Osteoblast (primary cell): Measurements from ENCODE around the gene ATP6V1C2. TPM values are rescaled to one million over a fixed set of nuclear protein-coding genes. Genes with fewer than 3 reads are reported as not detected.

Experiments
- DNase-seq: peaks from one replicate; pipeline ENCODE4 v3.0.0; 2011; ENCODE audit warnings: low spot score, mixed read lengths; ENCODE audit not compliant: insufficient read length; ENCODE audit errors: missing footprints
- H2AFZ ChIP-seq: 2 replicates; pipeline ENCODE4 v1.6.0; 2011; ENCODE audit warnings: mild to moderate bottlenecking, low read length
- H3K27ac ChIP-seq: 2 replicates; pipeline ENCODE4 v1.5.1; 2011; ENCODE audit warnings: mild to moderate bottlenecking, low read depth, low read length, moderate library complexity
- H3K27me3 ChIP-seq: 2 replicates; pipeline ENCODE4 v1.6.0; 2012; ENCODE audit warnings: mild to moderate bottlenecking, control low read depth, inconsistent platforms, low read length, moderate library complexity; ENCODE audit not compliant: insufficient read depth
- H3K36me3 ChIP-seq: 2 replicates; pipeline ENCODE4 v1.5.1; 2011; ENCODE audit warnings: mild to moderate bottlenecking, low read length, control low read depth, moderate library complexity; ENCODE audit not compliant: insufficient read depth
- H3K4me1 ChIP-seq: 2 replicates; pipeline ENCODE4 v1.5.1; 2011; ENCODE audit warnings: mild to moderate bottlenecking, low read length, control low read depth, moderate library complexity; ENCODE audit not compliant: insufficient read depth
- H3K4me2 ChIP-seq: 2 replicates; pipeline ENCODE4 v1.6.0; 2011; ENCODE audit warnings: mild to moderate bottlenecking, low read length; ENCODE audit not compliant: insufficient read depth
- H3K4me3 ChIP-seq: fragments of 200-600 bp; sonication (generic); 3 replicates; pipeline ENCODE4 v1.5.1; 2012; ENCODE audit warnings: mild to moderate bottlenecking, low read length, inconsistent platforms; ENCODE audit not compliant: insufficient read depth
- H3K79me2 ChIP-seq: 2 replicates; pipeline ENCODE4 v1.6.0; 2012; ENCODE audit warnings: mild to moderate bottlenecking, low read length, control low read depth, inconsistent platforms; ENCODE audit not compliant: insufficient read depth
- H3K9me3 ChIP-seq: 2 replicates; pipeline ENCODE4 v1.5.1; 2011; ENCODE audit warnings: low read depth, low read length, control low read depth
- H4K20me1 ChIP-seq: 2 replicates; pipeline ENCODE4 v1.6.0; 2012; ENCODE audit warnings: mild to moderate bottlenecking, low read length, control low read depth; ENCODE audit not compliant: insufficient read depth
- total RNA-seq: library from RNA; depleted of rRNA; stranded (reverse); fragments of >200 nt; gene quantifications from 2 replicates; pipeline ENCODE4 v1.2.3, GENCODE V29; 2012
- TF ChIP-seq, protein P1 (sequence below): IDR thresholded peaks from 2 replicates; pipeline ENCODE4 v1.5.1; 2011; ENCODE audit warnings: mild to moderate bottlenecking, low read depth, low read length, moderate library complexity; ENCODE audit errors: extremely low read depth

ATP6V1C2 gene
- total RNA-seq, 1 donor, result under 0.01 TPM

DNA sequence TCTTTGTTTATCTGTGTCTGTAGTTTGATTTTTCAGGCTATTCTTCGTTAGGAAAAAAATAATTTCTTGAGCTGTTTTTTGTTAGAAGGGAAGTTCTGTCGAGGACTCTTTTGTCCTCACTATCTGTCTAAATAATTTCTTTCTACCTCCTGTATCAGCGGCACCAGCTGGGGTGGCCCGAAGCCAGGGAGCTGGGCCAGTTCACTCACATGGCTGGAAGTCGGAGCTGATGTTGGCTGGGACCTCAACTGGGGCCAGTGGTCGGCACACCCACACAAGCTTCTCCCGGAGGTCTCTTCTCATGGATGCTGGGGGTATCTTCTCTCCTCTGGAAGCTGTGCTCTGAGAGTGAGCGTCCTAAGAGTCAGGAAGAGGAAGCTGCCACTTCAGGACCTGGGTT is 99.1 kb downstream of the ATP6V1C2 start:
- Histone ChIP-seq H3K36me3 (no peaks in the 10 kb centered on the region), H2AFZ (no peak overlapping the region), H3K4me1 (no peaks in the 10 kb centered on the region), H3K4me2 (no peak overlapping the region), H3K79me2 (no peaks in the 10 kb centered on the region), H4K20me1 (no peaks in the 10 kb centered on the region), H3K9me3 (no peaks in the 10 kb centered on the region), H3K27ac (no peak overlapping the region), H3K4me3 (no peak overlapping the region), H3K27me3 (peaks cover 76% of the 10 kb centered on the region)
- TF ChIP-seq, protein P1, sequence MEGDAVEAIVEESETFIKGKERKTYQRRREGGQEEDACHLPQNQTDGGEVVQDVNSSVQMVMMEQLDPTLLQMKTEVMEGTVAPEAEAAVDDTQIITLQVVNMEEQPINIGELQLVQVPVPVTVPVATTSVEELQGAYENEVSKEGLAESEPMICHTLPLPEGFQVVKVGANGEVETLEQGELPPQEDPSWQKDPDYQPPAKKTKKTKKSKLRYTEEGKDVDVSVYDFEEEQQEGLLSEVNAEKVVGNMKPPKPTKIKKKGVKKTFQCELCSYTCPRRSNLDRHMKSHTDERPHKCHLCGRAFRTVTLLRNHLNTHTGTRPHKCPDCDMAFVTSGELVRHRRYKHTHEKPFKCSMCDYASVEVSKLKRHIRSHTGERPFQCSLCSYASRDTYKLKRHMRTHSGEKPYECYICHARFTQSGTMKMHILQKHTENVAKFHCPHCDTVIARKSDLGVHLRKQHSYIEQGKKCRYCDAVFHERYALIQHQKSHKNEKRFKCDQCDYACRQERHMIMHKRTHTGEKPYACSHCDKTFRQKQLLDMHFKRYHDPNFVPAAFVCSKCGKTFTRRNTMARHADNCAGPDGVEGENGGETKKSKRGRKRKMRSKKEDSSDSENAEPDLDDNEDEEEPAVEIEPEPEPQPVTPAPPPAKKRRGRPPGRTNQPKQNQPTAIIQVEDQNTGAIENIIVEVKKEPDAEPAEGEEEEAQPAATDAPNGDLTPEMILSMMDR, result no peak
- no peak for DNase-seq

- Histone ChIP-seq H3K27me3 (peaks cover 81% of the 10 kb centered on the region), H3K4me2 (no peak overlapping the region), H2AFZ (no peak overlapping the region), H4K20me1 (no peaks in the 10 kb centered on the region), H3K27ac (no peak overlapping the region), H3K79me2 (no peaks in the 10 kb centered on the region), H3K36me3 (no peaks in the 10 kb centered on the region), H3K4me3 (no peak overlapping the region), H3K4me1 (no peaks in the 10 kb centered on the region), H3K9me3 (no peaks in the 10 kb centered on the region)
- TF ChIP-seq, protein P1, result no peak
- peak; percentile 59 for DNase-seq
These were observed 99.7 kb downstream of the ATP6V1C2 start for GRCh38 chr2:10820978-10821695.

- Histone ChIP-seq H3K36me3 (no peaks in the 10 kb centered on the region), H3K4me2 (no peak overlapping the region), H3K4me1 (no peaks in the 10 kb centered on the region), H2AFZ (no peak overlapping the region), H3K79me2 (no peaks in the 10 kb centered on the region), H3K9me3 (no peaks in the 10 kb centered on the region), H3K27ac (no peak overlapping the region), H3K4me3 (no peak overlapping the region), H4K20me1 (no peaks in the 10 kb centered on the region), H3K27me3 (peaks cover 77% of the 10 kb centered on the region)
- TF ChIP-seq, protein P1, result no peak
- no peak for DNase-seq
These were observed 102.8 kb downstream of the ATP6V1C2 start for GRCh38 chr2:10824191-10824590.

DNA sequence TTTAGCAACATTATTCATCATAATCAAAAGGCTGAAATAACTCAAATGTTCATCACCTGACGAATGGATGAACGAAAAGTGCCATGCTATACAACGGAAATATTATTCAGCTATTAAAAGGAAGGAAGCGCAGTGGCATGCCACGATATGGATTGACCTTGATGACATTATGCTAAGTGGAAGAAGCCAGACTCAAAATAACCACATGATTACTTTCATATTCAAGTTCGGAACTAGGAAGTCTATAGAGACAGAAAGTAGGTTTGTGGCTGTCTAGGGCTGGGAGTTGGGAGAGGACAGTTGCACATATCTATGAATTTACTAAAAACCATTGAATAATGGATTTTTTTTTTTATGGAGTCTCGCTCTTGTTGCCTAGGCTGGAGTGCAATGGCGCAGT is 104.6 kb downstream of the ATP6V1C2 start:
- no peak for DNase-seq
- H3K9me3 ChIP-seq, result no peaks in the 10 kb centered on the region
- TF ChIP-seq, protein P1, result no peak
- no peak overlapping the region for H3K27ac ChIP-seq
- no peak overlapping the region for H2AFZ ChIP-seq
- no peaks in the 10 kb centered on the region for H3K4me1 ChIP-seq
- H3K27me3 ChIP-seq, result peaks cover 76% of the 10 kb centered on the region
- H3K36me3 ChIP-seq, result no peaks in the 10 kb centered on the region
- no peaks in the 10 kb centered on the region for H4K20me1 ChIP-seq
- H3K79me2 ChIP-seq, result no peaks in the 10 kb centered on the region
- no peak overlapping the region for H3K4me3 ChIP-seq
- H3K4me2 ChIP-seq, result no peak overlapping the region
